A172 (cell line): Measurements from ENCODE around the gene TMEM51. TPM values are rescaled to one million over a fixed set of nuclear protein-coding genes. Genes with fewer than 3 reads are reported as not detected.

Source experiments
- DNase-seq: peaks from one replicate; pipeline ENCODE4 v3.0.0-alpha.2; 2015; ENCODE audit warnings: low spot score
- total RNA-seq: library from RNA; depleted of rRNA; stranded (reverse); fragments of >200 nt; shearing (Covaris generic); gene quantifications from 2 replicates; pipeline ENCODE4 v1.2.3, GENCODE V29; 2014

The TMEM51 gene
- total RNA-seq, 1 experiment from 2014 or later: 8.5 TPM

- no peak for DNase-seq
Measured at GRCh38 chr1:15196807-15197530, 43.4 kb downstream of the TMEM51 start.

GRCh38 chr1:15197591-15198447 is 44.3 kb downstream of the TMEM51 start:
- DNase-seq: no peak

DNA sequence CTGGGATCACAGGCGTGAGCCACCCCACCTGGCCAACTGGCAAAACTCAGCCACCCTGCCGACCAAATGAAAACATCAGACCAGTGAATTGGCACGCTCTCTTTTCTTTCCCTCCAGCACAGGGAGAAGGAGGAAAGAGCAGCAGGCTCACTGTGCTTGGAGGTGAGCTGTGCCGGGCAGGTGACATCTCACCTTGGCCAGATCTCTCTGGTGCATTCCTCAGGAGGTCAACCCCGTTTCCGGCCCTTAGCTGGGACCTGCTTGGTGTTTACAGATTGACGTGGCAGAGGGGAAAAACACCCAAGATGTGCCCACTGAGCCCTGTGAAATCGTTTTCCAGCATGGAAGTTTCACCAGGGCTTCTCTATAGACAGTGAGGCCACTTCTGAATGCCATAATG is 45.1 kb downstream of the TMEM51 start:
- no peak for DNase-seq

- no peak for DNase-seq
Measured at GRCh38 chr1:15201221-15201620, 47.7 kb downstream of the TMEM51 start.

DNA sequence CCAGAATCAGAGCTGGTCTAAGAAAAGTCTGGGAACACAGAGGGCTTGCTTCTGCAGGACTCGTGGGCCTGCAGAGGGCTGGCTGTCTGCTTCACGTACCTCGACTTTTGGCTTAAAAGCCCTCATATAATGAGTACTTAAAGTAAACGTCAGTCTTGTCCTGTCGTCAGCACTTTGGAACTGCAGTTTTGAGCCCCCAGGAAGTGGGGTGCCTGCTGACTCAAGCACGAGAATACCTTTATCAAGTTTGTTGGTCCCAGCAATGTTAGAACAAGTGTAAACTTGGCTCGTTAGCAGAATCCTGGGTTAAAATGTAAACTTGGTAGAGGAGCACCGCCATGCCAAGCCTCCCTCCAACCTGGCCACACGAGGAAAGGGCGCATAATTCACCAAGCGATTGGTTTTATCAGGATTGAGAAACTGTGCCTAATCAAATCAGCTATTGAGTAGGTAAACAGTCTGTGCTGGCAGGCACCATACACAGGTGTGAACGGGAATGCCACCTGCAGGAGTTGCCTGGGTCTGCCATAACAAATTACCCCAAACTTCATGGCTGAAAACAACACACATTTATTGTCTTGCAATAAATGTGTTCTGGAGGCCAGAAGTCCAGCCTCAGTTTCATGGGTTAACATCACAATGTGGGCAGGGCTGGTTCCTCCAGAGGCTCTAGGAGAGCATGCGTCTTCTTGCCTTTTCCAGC is 48.5 kb downstream of the TMEM51 start:
- DNase-seq: no peak

DNA sequence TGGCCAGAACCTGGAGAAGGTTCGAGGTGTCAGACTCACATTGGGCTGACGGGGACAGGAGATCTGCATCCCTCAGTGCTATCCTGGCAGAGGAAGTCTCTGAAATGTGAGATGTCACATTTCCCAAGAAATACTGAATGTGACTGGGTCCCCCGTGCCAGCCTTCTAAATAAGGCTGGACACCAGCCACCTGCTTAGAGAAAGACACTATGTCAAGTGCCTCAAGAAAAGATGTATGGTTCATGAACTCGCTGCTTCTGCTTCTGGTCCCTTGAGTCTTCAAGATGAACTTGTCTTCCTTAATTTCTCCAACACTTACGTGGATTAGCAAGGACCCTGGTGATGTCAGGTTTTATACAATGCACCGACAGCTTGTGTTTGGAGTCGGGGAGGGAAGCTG is 51.4 kb downstream of the TMEM51 start:
- DNase-seq: no peak

DNA sequence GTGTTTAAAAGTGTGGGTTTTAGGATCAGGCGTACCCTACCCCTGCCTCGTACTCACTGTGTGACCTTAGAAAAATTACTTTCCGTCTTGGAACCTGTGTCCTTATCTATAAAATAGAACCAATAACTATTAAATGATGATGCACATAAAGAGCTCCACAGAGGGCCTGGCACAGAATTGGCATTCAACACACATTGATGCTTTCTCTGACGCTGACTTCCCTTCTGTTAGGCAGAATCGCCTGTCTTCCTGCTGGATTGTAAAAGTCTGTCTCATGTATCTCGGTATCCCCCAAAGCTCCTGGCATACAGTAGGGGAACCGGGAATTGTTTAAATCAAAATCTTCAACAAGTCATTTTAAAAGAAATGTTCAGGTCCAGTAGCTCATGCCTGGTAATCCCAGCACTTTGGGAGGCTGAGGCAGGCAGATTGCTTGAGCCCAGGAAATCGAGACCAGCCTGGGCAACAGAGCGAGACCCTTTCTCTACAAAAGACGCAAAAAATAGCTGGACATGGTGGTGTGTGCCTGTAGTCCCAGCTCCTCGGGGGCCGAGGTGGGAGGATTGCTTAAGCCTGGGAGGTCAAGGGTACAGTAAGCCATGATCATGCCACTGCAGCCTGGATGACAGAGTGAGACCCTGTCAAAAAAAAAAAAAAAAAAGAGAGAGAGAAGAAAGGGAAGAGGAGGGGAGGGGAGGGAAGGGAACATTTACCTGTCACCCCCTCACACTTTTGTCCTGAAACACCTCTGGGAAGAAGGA is 52.2 kb downstream of the TMEM51 start:
- no peak for DNase-seq

DNA sequence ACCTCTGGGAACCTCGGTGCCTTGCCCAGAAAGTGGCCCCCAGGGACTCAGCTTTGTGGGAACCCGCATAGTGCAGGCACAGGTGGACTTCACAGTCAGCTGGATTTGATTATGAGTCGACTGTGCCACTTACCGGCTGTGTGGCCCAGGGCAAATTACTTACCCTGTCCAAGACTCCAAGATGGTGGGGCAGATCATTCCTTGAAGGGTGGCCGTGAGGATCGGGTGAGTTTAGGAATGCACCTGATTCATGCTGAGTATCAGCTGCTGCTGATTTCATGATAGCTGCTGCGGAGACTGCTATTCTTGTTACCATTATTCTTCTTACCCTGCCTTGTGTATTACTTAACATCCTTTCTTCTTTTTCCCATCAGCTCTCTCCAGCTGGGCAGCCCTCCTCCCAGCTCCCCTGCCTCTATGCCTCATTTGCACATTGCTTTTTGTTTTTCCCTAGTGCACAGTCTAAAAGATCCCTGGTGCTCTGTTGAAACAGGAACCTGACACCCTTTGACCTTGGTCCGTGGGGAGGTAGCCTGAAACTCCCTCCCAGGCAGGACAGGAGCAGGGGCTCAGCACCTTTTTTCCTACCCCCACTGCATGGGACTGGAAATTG is 53.0 kb downstream of the TMEM51 start:
- DNase-seq: peak; percentile 45

- no peak for DNase-seq
Measured at GRCh38 chr1:15207031-15207828, 53.7 kb downstream of the TMEM51 start.

- no peak for DNase-seq
Measured at GRCh38 chr1:15207829-15208429, 54.4 kb downstream of the TMEM51 start.

GRCh38 chr1:15210651-15211375 is 57.3 kb downstream of the TMEM51 start:
- DNase-seq: no peak

- no peak for DNase-seq
Measured at GRCh38 chr1:15211424-15211823, 57.9 kb downstream of the TMEM51 start.

- DNase-seq: no peak
Measured at GRCh38 chr1:15212216-15212953, 58.8 kb downstream of the TMEM51 start.

- no peak for DNase-seq
Measured at GRCh38 chr1:15212954-15213291, 59.4 kb downstream of the TMEM51 start.

- no peak for DNase-seq
Measured at GRCh38 chr1:15213341-15213821, 59.8 kb downstream of the TMEM51 start.

DNA sequence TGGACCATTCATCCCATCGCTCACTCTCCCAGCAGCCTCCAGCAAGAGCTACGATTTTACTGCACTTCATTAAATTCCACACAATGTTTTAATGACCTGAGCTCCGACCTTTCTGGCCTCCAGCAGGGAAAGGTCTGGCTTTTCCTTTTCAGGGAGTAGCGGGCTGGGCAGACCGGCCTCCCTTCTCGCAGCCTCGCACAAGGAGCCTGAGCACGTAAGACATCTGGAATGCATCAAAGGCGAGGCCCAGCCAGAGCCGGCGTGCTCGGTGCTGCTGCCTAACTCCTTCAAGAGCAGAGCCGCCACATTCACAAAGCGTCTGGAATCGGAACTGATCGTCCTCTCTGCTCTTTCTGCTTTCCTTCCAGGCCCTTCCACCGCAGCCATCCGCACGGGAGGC is 61.0 kb downstream of the TMEM51 start:
- DNase-seq: no peak

DNA sequence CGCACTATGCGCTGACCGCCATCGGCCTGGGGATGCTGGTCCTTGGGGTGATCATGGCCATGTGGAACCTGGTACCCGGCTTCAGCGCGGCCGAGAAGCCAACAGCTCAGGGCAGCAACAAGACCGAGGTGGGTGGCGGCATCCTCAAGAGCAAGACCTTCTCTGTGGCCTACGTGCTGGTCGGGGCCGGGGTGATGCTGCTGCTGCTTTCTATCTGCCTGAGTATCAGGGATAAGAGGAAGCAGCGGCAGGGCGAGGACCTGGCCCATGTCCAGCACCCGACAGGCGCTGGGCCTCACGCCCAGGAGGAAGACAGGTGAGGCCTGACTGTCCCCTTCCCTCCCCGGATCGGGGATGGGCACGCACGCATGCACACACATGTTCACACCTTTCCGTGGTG is 61.6 kb downstream of the TMEM51 start:
- no peak for DNase-seq

- no peak for DNase-seq
Measured at GRCh38 chr1:15217654-15218053, 64.1 kb downstream of the TMEM51 start.
